ENCODE results near the gene ARRB2.

GRCh38 chr17:4764595-4764994, 54.2 kb downstream of the ARRB2 start:
- TF ChIP-seq GATA3 (IDR thresholded peaks at IDR 0.05; ENCODE audit: low read depth, low read length) = no peak
- TF ChIP-seq GATA2 (IDR thresholded peaks at IDR 0.05; ENCODE audit: low read depth, low read length) = no peak

All from SH-SY5Y (cell line).